HG03175 (cell line): ENCODE data around the gene RAD51B.

ENCODE experiments used
- ATAC-seq: cut with Tn5 transposase; IDR thresholded peaks from one replicate; pipeline ENCODE4 v1.9.1; 2021; ENCODE audit warnings: mild to moderate bottlenecking, moderate library complexity; ENCODE audit not compliant: unreplicated experiment

RAD51B gene

DNA sequence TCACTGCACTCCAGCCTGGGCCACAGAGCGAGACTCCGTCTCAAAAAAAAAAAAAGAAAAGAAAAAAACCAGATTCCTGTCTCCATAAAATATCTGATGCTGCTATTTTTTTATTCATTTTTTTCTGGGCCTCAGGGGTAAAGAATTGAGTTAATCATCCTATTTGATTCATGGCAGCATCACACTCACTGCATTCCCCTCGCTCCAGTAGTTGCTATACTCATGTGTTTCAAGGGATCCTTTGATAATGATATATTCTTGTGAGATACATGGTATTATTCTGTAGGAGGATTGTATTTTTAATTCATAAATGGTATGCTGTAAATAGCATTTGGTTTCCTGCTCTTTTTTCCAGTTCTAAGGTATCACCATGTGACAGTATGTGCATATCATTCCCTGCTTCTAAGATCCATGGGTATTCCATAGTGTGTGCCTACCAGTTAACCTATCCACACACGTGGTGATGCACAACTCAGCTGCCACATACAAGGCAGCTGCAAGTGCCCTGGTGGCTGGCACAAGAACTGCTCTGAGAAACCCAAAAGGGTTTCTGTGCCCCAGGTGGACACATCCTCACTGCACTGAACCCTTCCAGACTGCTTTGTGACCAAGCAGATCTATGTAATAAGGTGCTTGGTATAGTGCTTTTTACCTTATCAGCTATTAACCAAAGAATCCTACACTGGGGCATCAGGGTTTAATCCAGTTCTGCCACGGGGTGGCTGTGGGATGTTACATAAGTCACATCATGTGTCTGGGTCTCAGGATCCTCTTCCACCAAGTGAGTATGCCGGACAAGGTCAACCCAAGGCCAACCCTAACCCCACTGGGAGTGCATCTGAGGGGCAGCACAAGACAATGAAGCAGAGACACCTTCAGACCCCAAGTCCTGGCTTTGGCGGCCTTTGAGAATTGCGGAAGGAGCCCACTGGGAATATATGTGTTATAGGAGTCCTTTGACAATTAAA, 898.7 kb downstream of the RAD51B start:
- ATAC-seq, result no peak

DNA sequence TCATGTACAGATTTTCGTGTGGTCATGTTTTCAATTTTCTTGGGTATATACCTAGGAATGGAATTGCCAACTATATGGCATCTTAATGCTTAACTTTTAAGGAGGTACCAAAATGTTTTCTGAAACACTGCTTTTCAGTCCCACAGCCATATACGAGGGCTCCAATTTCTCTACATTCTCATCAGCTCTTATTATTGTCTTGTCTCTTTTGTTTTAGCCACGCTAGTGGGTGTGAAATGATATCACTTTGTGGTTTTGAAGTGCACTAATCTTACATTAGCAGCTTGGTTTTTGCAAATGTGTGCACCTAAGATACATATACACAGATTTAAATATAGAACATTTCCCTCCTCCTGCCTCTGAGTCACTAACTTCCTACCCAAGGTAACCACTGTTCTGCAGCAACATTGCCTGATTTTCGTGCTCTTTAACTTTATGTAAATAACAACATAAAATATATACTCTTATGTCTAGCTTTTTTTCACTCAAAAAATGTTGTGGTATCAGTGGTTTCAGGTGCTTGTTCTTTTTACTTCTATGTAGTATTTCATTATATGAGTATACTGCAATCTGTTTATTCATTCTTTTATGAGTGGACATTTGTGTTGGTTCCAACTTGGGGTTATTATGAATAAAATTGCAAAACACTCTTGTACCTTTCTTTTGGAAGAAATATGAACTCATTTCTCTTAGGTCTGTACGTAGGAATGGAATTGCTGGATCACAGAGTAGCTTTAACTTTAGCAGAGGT, 900.2 kb downstream of the RAD51B start:
- no peak for ATAC-seq

DNA sequence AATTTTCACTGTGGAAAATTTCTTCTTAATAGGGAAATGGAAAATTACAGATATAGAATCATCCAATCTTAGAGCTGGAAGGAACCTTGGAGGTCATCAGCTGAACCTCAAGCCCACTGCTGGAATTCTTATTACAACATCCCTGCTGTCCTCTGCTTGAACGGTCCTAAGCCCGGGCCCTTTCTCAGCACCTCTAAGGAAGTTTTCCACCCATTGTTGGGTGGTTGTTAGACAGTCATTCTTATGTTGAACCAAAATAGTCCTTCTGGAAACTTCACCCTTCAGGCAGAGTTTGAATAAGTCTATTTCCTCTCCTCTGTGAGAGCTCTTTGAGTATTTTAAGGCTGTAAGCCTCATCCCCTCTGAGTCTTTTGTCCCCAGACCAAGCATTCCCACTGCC, 902.6 kb downstream of the RAD51B start:
- no peak for ATAC-seq

DNA sequence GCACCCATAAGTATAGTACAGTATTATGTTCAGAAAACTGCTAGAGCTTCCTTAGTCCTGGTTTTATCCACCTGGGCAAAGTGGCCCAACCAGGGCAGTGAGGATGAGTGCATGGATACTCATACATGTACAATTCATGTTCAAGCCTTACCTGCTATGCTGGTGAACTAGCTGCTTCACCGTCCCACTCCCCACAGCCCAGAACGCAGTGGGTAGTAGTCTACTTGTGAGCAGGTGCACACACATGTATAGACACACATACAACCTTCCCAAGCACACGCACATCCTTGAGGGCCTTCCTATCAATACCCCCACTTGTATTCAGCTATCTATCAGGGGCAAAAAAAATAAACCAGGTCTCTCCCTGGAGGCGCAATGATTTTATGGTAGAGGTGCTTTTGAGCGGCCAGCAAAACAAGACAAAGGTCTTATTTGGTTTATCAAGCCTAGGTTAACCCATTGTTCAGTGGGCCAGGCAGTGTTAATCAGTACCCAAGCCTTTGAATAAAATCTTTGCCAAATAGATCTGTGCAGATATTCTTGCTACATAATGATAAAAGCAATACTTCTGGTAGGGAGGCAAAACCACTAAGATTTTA, 903.5 kb downstream of the RAD51B start:
- no peak for ATAC-seq

DNA sequence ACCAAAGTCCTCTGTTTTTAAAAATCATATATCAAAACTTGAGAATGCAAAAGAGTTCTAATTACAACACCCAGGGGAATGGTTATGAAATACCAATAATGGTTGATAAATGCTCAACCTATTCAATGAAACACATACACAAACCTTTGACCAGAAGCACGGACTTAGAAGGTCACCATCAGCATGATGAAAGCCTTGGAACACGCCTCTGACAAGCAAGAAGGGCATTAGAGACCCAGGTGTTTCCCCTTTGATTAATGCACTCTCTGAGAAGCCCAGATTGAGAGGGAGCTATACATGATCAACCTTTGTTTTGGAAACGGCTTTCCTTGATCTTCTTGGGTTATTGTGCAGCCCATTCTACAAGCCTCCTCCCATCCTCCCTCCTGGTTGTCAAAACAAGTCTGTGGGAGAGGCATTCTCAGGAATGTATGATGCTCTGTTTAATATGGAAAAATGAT, 904.3 kb downstream of the RAD51B start:
- ATAC-seq, result no peak

DNA sequence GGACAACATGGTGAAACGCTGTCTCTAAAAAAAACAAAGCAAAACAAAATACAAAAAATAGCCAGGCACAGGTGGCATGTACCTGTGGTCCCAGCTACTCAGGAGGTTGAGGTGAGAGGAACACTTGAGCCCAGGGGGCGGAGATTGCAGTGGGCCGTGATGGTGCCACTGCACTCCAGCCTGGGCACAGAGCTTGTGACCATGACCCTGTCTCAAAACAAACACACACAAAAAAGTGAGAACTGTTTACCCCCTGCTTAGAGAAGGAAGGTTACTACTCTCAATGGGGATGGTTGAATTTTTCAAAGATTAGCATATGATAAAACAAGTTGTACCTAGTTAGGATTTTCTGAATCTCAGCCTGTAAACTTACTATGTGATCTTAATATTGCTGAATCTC, 905.3 kb downstream of the RAD51B start:
- no peak for ATAC-seq

DNA sequence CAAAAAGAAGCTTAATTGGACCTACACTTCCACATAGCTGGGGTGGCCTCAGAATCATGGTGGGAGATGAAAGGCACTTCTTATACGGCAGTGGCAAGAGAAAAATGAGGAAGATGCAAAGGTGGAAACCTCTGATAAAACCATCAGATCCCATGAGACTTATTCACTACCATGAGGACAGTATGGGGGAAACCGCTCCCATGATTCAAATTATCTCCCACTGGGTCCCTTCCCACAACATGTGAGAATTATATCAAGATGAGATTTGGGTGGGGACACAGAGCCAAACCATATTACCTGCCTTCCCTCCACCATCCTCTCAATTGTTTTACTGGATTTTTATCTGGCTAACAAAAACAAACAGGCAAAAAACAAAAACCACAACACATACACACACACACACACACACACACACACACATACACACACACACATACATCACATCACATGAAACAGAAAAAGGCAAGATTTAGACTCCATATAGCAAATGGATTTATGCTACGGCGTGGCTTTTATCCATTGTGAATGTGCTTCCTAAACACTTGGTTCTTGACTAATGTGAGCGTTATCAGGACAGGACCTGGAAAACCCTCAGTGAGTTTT, 906.6 kb downstream of the RAD51B start:
- no peak for ATAC-seq

DNA sequence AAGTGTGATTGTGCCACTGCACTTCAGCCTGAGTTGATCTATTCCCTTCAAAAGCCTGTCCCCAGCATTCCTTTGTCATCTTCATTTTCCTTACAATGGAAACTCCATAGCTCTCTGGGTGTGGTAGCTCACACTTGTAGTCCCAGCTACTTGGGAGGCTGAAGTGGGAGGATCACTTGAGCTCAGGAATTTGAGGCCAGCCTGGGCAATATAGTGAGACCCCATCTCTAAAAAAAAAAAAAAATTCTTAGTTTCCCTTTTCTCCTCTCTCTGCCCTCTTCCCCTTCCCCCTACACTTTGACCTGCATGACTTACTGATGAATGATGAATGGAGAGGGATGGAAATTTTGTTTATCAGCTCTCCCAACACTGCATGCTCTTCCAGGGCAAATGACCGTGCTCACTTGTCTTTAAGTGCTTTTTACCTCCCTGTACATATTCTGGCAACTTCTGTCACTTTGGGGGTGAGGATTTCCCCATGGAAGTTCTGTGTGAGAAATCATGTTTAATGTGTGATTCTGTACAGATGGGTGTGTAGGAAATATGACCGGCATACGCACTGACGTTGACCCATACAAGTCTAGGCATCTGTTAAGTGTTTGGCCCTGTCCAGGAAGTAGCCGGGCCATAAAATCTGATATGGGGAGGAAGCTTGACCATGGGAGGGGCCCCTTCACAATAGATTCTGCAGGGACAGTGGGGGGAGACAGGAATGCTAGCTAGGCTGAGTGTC, 907.9 kb downstream of the RAD51B start:
- ATAC-seq, result no peak

DNA sequence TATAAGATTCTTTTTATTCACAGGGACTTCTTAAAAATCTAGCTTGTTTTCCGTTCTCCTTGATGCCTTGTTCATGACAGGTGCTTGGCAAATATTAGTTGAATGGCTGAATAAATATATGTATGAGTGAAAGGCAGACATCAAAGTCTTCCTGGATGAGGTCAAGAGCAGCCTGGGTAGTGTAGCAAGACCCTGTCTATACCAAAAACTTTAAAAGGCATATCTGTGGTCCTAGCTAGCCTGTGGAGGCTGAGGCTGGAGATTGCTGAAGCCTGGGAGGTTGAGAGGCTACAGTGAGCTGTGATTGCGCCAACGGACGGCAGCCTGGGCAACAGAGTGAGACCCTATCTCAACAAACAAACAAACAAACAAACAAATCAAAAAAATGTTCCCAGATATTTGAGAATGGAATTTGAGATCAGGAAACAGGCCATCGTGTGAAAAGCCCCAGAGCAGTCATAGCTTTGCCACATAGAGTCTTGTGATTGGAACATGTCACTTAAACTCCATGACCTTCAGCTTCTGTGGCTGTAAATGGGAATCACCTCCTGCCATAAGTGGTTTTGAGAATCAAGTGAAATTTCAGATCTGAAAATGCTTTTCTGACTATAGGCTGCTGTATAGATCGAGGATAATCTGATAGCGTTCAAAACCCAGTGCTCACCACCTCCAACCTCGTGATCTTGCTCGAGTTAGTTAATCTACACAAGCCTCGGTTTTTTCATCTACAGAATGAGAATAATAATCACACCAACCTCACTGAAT, 908.9 kb downstream of the RAD51B start:
- ATAC-seq, result no peak

DNA sequence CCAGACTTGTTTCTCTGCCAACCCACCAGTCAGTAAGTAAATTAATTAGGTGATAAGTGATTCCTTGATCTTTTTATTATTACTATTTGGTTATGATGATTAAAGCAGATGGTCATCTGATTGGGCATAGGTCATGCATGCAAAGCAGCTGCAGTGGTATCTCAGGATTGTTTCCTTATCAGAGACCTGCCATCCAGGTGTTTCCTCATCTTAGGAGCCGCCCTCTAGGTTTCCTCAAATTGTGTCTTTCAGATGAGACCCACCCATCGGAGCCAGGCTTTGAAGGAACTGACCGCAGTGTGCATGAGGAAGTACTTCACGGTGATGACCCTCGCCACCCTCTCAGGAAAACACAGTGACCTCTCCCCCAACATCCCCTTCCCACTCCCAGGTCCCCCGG, 910.0 kb downstream of the RAD51B start:
- ATAC-seq, result no peak

DNA sequence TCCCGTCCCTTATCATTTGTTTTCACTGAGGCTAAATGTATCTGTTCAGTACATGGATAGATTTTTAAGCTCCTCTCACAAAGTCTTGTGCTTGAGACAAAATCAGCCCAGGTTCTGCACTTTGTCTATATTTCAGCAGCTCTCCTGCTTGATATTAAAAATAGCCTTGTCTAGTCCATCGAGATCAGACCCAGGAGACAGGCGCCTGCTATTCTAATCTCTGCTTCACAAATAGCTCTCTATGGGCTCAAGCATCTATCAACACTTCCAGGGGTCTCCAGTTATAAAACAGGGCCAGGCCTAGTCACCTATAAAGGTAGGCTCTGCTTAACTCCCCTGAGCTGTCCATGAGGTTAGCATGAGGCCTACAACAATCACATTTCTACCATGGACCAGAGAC, 910.8 kb downstream of the RAD51B start:
- ATAC-seq, result no peak

DNA sequence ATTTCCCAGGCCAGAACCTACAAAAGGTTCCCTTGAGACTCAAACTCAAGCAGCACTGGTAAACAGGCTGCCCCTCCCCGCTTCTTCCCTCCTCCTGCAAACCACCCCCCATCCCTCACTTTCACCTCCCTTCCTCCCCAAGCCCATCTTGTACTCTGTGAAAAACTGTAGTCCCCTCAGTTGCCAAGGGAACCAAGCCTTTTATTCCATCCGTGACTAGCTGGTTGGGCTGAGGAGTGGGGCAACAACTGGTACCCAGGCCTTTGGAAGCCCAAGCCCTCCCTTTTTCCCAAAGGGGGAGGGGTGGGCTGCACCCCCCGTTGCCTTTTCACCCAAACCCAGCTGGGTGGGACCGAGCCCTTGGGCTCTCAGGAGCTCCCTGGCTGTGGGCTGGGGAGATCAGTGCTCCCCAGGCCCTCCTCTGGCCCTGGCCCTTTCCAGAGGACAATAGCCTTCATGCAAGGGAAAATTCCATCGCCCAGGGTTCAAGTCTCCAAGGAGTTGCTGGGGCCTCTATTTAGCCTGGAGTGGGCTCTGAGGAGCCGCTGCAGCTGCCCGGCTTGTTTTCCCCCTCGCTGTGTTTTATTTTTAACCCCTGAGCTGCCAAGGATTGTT, 911.3 kb downstream of the RAD51B start:
- ATAC-seq, result no peak

DNA sequence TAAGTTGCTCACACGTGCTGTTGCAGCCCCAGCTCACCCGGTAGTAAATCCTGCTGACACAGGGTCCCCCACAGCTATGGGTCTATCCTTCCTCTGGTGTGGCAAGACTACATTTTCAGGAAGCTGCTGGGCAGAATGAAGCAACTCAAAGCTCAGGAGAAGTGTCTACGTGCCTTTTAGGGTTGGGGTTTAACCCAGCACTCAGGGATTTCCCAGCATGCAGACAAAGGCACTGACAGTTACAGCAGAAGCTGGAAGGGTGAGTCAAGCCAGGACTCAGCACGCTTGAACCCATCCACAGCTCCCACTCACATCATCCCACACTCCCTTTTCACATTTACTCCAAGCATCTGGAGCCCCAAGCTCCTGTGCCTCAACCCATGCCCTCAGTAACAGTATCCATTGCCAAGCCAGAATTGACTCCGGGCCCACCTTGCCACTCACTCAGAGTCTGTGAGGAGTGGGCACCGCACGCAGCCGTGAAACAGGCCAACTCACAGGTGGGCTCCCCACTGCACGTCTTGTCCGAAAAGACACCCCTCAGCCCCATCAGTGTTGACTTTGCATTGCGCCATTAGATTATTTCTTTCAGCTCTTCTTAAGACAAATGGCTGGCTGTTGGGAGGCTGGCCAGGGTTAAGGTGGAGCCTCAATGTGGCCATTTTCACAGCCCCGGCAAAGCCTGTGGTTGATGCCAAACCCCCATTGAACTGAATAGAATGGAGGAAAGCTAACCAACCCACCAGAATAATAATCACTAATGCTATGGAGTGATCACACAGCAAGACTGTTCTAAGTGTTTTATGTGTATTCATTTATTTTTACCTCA, 913.7 kb downstream of the RAD51B start:
- ATAC-seq, result no peak

DNA sequence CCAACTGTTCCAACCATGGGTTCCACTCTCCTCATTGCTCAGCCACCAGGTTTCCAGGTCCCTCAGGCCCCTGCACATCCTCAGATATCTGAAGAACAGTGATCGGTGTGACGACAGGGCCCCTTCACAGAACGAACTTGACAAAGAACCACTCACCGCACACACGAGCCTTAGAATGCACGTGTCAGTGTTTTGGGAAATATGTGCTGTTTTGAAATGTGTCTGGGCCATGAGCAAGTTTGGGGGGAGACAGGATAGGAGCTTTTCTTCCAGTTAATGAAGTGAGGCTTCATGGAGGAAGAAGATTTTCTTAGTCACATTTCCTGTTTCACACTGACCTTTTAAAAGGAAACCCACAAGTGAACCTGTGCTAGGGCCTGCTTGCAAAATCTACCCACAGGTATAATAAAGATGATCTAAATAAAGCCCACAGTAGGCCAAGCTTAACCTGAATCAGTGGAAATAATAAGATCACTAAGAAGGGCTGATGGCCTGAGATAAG, 914.7 kb downstream of the RAD51B start:
- peak; percentile 81 for ATAC-seq

DNA sequence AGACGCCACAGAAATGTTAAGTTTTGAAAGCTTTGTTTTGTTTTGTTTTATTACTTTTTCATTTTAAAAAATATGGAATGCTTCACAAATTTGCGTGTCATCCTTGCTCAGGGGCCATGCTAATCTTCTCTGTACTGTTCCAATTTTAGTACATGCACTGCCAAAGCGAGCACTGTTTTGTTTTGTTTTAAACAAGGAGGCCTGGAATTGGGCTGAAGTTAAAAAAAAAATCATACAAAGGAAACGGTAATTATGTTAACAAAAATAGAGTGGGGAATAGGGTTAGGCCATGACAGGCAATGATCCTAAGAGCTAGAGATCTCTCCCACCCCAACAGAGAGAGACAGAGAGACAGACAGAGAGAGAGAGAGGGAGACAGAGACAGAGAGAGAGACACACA, 916.3 kb downstream of the RAD51B start:
- ATAC-seq, result no peak

DNA sequence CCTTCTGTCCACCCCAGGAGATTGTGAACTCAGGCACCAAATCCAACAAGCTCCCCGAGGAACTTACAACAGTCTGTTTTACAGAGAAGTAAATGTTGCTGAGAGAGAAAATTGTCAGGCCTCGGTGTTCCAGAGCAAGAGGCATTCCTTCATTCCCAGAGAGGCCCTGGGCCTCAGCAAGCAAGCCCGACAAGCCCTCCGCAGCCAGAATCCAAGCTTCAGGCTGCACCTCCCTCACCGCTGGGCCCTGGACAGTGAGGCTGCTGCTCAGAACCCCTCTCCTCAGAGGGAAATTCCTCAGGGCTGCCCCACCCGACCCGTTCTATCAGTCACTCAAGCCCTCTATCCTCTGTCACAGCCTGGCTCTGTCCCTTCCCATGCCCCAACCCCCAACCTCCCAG, 916.9 kb downstream of the RAD51B start:
- ATAC-seq, result no peak

DNA sequence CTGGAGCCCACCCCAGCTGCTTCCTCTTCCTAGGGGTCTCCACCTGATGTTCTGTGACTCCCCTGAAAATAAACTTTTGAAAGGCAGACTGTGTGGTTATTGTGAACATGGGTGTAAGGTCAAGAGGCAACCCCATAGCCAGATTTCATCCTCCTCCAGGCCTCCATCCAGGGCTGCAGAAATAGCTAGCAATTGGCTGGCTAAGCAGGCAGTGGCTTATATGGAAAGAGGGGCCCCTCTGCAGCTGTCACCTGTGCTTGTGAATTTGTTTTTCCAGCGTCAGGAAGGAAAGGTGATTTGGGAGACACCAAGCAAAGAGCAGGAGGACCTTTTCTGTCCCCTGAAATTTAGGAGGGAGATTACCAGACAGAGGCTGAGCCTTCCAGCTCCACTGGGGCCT, 917.5 kb downstream of the RAD51B start:
- no peak for ATAC-seq

DNA sequence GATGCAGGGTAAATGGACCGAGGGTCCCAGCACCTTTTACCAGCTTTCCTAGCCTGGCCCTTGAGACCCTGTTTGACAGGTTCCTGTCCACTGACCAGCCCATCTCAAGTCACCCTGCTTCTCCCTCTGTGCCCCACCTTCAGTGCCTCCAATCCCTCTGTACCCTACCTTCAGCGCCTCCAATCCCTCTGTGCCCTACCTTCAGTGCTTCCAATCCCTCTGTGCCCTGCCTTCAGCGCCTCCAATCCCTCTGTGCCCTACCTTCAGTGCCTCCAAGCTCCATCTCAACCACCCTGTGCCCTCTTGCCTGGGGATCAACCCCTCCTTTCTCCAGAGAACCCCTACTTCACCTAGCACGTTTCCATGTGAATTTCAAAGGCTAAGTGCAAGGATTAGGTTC, 919.0 kb downstream of the RAD51B start:
- no peak for ATAC-seq
